Right lobe of liver (tissue), 4 donors: Measurements from ENCODE around the gene RNLS.

Experiments used
- CTCF ChIP-seq, 4 donors: fragments of 200-600 bp in 3 of 4; fragments of 450-650 bp in 1 of 4; IDR thresholded peaks; one replicate each; pipeline versions ENCODE4 v1.5.1 to v1.8.0; 2016 to 2022; ENCODE audit warnings: antibody characterized with exemption in 4 of 4, mild to moderate bottlenecking in 2 of 4
- POLR2A ChIP-seq: fragments of 450-650 bp; IDR thresholded peaks from one replicate; pipeline ENCODE4 v1.6.1; 2017; ENCODE audit warnings: antibody characterized with exemption, mild to moderate bottlenecking
- donor health status: DM: no; HTN: no; CAD: no.
- donor health status: DM: no; HTN: no; CAD: no.
- donor health status: DM: no; HTN: yes; CAD: no.

- no peak for TF ChIP-seq CTCF (IDR thresholded peaks at IDR 0.05)
- no peak for TF ChIP-seq POLR2A
These were observed 210.1 kb downstream of the RNLS start for GRCh38 chr10:88372881-88373592.
